Brain microvascular endothelial cell (primary cell): ENCODE results near the gene SMOC1.

Experiments
- DNase-seq: peaks from one replicate; pipeline ENCODE4 v3.0.0-alpha.2; 2020
- H3K27ac ChIP-seq: fragments of 250-450 bp; sonication (Bioruptor Pico); 2 replicates; pipeline ENCODE4 v1.5.1; 2020; ENCODE audit warnings: mild to moderate bottlenecking, moderate library complexity
- H3K27me3 ChIP-seq: fragments of 250-450 bp; sonication (Bioruptor Pico); replicated peaks from 2 replicates; pipeline ENCODE4 v1.5.1; 2020; ENCODE audit warnings: mild to moderate bottlenecking
- H3K36me3 ChIP-seq: fragments of 250-450 bp; sonication (Bioruptor Pico); replicated peaks from 2 replicates; pipeline ENCODE4 v1.5.1; 2020; ENCODE audit warnings: mild to moderate bottlenecking
- H3K4me3 ChIP-seq: 2 replicates; pipeline ENCODE4 v1.5.1; 2011; ENCODE audit warnings: low read depth, mild to moderate bottlenecking, control low read depth, low read length, moderate library complexity
- CTCF ChIP-seq: IDR thresholded peaks from 2 replicates; pipeline ENCODE4 v1.5.1; 2011; ENCODE audit warnings: low read depth, mild to moderate bottlenecking, moderate library complexity, low read length, control low read depth, inconsistent platforms; ENCODE audit errors: missing control alignments
- in situ Hi-C: cut with HindIII; loops from 2 replicates; pipeline ENCODE4 v1.10.0; 2017; ENCODE audit warnings: low sequenced_read_pairs, low pct_ligation_motif_present

SMOC1 gene

GRCh38 chr14:70049605-70050004, 170.4 kb downstream of the SMOC1 start:
- H3K36me3 ChIP-seq = no peaks in the 10 kb centered on the region
- no peak for TF ChIP-seq CTCF
- in situ Hi-C loops = no loop called here
- no peak overlapping the region for H3K4me3 ChIP-seq
- DNase-seq = no peak
- no peak overlapping the region for H3K27ac ChIP-seq
- no peaks in the 10 kb centered on the region for H3K27me3 ChIP-seq

- H3K4me3 ChIP-seq = no peak overlapping the region
- no peak overlapping the region for H3K27ac ChIP-seq
- no peak for DNase-seq
- TF ChIP-seq CTCF = no peak
- H3K36me3 ChIP-seq = no peaks in the 10 kb centered on the region
- in situ Hi-C loops = no loop called here
- H3K27me3 ChIP-seq = no peaks in the 10 kb centered on the region
These were observed 170.9 kb downstream of the SMOC1 start for GRCh38 chr14:70050136-70050535.

GRCh38 chr14:70052990-70053389, 173.8 kb downstream of the SMOC1 start:
- in situ Hi-C loops = no loop called here

GRCh38 chr14:70057519-70058136, 178.4 kb downstream of the SMOC1 start:
- H3K36me3 ChIP-seq = no peaks in the 10 kb centered on the region
- no peak overlapping the region for H3K27ac ChIP-seq
- TF ChIP-seq CTCF = no peak
- no peak overlapping the region for H3K4me3 ChIP-seq
- no peaks in the 10 kb centered on the region for H3K27me3 ChIP-seq
- DNase-seq = no peak
- in situ Hi-C loops = no loop called here

More at GRCh38 chr14:70052990-70053389, 173.8 kb downstream of the SMOC1 start:
- H3K4me3 ChIP-seq = no peak overlapping the region
- no peak overlapping the region for H3K27ac ChIP-seq
- TF ChIP-seq CTCF = no peak
- H3K27me3 ChIP-seq = no peaks in the 10 kb centered on the region
- no peaks in the 10 kb centered on the region for H3K36me3 ChIP-seq
- peak; percentile 23 for DNase-seq

GRCh38 chr14:70059545-70059944, 180.3 kb downstream of the SMOC1 start:
- in situ Hi-C loops = no loop called here
- Histone ChIP-seq H3K27me3 (no peaks in the 10 kb centered on the region), H3K36me3 (no peaks in the 10 kb centered on the region), H3K4me3 (no peak overlapping the region), H3K27ac (no peak overlapping the region)
- no peak for DNase-seq
- no peak for TF ChIP-seq CTCF

GRCh38 chr14:70061108-70061507, 181.9 kb downstream of the SMOC1 start:
- H3K4me3 ChIP-seq = no peak overlapping the region
- H3K27ac ChIP-seq = no peak overlapping the region
- no peak for TF ChIP-seq CTCF
- no peak for DNase-seq
- in situ Hi-C loops = no loop called here
- no peaks in the 10 kb centered on the region for H3K36me3 ChIP-seq
- H3K27me3 ChIP-seq = no peaks in the 10 kb centered on the region
